T-helper 1 cell (primary cell): ENCODE data around the gene ECHS1.

Experiments used
- DNase-seq, 5 donors: peaks; one replicate each; pipeline ENCODE4 v3.0.0-alpha.2; 2012 to 2020

ECHS1 gene

DNA sequence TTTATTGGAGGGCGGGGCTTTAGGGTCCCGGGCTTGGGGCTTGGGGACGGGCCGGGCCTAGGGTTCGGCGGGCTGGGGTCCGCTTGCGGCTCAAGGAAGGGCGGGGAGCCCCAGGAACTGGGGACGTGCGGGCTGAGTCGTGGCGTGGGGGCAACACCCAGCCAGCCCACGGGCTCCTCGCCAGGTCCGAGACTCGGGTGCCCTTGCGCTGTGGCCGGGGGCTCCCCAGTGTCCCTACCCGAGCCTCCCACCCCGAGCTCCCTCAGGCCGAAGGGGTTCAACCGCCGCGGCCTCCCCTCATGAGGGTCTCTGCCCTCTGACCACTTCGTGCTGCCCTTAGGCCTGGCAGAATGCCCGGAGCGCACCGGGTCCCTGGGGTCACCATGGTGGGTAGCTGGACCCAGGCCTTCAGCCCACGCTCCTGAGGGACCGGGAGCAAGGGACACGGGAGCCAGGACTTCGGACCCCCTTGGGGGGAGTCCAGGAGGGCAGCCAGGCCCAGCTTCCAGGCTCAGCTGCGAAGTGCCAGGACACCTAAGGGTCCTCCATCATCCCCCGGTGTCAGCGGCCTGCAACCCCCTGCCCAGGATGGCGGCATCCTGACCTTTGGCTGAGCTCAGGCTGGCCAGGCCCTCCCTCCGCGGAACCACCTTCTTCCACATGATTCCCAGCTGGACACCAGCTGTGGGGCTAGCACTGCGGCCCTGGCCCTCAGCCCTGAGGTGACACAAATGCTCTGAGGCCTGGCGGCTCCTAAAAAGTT is 14.8 kb downstream of the ECHS1 start:
- no peak for DNase-seq

DNA sequence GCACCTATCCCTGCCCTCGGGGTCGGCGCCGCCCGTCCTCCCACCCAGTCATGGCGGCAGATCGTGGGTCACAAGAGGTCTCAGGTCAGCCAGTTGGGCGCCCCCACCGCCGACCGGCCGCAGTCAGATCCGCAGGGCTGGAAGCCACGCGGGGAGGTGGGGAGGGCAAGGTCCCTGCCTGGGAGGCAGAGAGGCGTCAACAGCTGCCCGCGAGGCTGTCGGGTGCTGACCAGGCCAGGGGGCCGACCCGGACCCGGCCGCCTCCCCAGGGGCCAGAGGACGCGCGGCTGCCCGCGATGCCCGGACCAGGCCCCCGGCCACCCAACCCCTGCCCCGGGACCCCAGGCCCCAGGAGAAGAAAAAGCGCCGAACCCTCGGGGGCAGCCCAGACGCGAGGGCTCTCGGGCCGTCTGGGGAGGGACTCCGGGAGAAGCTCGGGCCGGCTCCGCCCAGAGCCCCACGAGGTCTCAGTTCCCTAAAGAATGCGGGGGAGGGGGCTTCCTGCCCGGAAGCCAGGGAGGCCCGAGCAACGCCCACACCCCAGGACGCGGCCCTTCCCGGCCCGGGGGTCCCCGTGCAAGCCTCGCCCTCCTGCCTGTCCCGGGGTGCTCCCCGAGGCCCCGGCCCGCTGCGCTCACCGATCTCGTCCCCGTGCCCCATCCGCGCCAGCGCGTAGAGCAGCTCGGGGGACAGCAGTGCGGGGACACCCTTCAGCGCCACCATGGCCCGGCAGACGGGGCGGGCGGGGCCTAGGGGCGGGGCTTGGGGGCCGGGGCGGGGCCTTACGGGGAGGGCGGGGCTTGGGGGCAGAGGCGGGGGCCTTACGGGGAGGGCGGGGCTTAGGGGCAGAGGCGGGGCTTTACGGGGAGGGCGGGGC is 15.6 kb downstream of the ECHS1 start, which contains the start of gene FUOM:
FUOM (minus strand) TSS at position 735 of the 877 bp plus-strand sequence; CDS start at position 723, 12 bp downstream.
- DNase-seq = peak; percentile 55 to 68 (median 62)

DNA sequence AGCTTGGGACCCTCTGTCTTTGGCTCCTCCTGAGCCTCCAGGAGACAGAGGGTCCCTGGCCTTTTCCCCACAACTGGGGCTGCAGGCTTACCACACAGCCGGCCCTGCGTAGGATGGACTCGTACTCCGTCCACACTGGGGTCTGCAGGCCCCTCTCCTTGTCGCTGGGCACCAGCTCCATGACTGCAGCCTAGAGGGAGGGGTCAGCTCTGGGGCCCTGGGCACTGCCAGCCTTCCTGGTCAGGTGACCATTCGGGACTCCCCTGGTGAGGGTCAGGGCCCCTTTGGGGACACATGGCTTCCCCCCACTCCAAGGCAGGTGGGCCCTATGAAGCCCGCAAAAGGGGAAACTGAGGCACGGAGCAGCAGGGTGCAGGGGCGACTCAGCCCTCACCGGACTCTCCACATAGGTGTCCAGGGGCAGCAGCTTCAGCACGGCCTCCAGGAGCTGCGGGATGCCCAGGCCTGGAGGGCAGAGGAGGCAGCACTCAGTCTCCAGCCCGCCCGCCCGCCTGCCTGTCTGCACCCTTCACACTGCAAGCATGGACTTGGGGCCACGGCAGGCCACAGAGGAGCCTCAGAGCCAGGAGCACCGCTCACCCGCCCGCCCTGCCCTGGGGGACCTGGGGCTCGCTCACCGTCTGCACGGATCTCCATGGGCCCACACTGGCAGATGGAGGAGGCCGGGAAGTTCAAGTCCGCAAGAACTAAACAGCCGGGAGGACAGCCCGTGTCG is 16.4 kb downstream of the ECHS1 start:
- DNase-seq = no peak

DNA sequence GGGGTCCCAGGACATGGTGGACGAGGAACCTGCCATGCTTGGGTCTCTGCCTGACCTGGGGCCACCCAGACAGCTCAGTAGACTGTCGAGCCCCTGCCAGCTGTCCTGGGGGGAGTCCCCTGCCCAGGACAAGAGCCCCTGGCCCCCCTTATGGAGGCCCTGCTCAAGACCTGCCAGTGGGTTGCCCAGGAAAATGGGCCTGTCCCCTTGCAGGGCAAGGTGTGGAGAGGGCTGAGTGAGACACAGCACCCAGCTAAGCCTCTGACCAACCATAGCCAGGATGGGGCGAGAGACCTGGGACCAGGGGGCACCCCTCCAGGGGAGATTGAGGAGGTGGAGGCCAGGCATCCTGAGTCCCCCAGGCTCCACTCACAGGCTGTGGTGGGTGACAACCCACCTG is 17.2 kb downstream of the ECHS1 start:
- DNase-seq = no peak

DNA sequence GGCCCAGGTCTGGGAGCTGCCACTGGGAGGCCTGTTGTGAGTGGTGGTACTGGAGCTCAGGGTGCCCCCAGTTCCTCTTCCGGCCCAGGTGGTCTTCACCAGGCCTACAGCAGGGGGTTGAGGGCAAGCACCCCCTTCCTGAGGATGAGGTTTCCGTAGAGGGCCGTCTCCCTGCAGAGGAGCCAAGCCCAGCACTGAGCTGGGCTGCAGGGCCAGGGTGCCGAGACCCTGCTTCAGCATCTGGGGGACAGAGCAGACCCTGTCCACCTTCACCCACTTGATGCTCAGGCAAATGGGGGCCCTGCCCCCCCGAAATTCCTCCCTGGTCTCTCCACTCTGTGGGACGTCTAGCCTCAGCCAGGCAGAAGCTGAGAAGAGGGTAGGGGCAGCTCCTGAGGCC is 17.9 kb downstream of the ECHS1 start:
- no peak for DNase-seq

DNA sequence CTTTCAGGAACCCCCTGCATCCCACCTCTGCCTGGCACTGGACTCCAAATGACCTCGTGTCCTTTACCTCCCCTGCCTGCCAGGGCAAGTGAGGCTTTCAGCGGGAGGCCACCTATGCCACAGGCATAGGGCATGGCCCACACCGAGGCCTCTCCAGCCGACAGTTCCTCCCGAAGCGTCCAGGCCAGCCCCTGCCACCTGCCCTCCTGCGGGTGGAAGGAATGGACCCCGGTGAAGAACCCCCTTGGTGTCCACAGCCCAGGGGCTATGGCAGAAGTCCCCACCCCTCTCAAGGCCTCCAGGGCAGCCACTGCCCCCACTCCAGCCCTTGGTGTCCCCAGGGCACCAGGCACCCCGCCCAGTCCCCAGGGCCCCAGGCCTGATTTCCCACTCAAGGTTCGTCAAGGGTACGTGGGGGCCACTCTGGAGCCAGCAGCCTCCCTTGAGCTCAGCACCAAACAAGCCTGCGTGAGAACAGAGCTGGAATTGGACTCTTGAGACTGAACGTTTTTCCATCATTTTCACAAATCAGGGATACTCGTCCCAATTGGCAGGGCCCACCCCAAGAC is 18.4 kb downstream of the ECHS1 start:
- no peak for DNase-seq

DNA sequence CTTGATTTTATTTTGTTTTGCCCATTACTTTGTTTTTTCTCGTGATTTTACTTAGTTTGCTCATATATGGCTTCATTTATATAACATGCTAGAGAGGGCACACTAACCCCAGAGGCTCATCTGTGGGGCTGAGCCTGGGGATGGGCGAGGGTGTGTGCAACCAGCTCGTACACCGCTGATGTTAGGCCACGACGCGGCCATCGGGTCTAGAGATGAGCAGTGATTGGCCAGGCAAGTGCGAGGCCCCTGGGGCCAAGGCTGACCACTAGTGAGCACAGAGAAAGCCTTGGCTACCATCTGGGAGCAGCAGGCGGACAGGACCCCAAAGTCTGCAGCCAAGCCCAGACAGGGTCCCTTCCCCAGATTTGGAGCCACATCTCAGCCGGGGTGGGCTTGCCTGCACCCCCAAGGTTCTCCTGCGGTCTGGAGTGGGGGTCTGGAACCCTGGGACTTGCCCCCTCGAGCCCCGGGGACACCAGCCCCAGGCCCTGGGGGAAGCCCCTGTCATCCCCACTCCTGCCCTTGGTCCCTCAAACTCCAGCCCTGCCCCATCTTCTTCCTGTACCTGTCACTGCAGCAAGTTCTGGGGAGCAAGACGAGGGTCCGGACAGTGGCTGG is 19.1 kb downstream of the ECHS1 start:
- no peak for DNase-seq

DNA sequence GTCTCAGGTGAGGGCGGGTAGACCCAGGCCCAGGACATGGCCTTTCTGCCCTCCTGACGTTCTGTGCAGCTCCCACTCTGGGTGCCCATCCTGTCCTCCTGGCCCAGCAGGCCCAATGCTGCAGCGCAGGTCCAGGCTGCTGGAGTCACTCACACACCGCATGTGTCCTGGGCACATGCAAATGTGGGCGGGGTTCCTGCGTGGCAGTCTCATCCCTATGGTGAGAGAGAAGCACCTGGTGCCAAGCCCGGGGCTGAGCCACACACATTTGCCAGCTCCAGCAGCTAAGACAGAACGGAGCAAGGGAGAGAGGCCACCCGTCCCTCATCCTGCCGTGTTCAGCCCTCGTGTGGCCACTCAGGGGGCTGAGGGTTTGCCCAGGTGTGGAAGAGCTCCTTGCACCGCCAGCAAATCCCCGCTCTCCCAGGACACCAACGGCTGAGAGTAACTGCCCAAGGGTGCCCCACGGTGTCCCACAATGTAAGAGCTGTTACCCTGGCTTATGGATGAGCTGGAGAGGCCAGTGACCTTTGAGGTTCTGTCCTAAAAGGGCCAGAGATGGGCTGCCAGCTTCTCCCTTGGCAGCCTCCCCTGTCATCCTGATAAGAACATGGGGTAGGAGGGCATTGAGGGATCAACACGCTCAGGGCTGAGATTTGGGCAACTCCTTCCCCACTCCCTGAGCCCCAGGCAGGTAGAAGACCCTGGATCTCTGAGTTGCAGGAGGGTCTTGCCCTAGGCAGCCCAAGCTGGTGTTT is 19.8 kb downstream of the ECHS1 start:
- DNase-seq = no peak

DNA sequence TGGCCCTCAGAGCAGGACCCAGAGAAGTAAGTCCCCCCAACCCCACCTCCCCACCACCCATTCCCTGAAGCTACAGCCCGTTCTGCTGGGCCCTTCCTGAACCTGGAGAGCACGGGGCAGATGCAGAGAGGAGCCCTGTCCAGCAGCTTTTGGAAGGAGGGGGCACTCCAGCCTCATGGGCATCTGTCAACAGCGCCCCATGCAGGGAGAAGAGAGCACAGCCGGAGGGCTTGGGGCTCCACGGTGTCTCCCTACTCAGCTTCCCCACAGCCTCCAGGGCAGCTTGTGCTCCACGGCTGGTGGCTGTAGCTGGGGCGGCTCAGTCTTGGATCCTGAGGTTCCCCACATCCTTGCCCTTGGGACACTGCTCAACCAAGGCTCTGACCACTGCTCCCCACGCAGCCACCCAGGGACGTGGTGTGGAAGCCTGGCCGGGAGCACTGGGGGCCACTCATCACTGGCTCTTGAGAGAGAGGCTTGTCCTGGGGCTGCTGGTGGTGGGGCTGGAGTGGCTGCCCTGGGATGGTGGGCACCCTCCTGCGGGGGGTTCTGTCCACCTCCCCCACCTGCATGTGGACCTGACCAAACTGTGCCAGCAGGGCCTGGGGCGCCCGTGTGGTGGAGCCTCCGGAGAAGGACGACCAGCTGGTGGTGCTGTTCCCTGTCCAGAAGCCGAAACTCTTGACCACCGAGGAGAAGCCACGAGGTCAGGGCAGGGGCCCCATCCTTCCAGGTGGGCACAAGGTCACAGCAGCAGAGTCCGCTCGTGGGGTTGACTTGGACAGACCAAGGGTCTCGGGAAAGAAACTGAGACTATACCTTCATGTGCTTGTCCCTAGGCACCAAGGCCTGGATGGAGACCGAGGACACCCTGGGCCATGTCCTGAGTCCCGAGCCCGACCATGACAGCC is 21.5 kb downstream of the ECHS1 start:
- no peak for DNase-seq

DNA sequence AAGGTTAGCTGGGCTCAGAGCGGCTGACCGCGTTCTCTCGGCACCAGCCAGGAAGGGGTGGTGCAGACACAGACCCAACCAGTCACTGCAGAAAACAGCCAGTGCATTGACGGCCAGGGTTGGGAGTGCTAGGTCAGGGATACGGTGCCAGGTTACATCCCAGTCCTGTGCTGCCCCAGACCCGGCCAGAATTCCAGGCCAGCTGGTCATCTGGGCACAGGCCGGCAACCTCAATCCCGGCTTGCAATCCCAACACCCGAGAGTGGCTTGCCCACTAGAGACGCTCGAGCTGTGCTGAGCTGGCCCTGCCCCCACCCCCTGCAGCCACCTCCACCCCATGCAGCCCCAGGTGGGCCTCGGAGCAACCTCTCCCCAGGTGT is 22.2 kb downstream of the ECHS1 start:
- no peak for DNase-seq

DNA sequence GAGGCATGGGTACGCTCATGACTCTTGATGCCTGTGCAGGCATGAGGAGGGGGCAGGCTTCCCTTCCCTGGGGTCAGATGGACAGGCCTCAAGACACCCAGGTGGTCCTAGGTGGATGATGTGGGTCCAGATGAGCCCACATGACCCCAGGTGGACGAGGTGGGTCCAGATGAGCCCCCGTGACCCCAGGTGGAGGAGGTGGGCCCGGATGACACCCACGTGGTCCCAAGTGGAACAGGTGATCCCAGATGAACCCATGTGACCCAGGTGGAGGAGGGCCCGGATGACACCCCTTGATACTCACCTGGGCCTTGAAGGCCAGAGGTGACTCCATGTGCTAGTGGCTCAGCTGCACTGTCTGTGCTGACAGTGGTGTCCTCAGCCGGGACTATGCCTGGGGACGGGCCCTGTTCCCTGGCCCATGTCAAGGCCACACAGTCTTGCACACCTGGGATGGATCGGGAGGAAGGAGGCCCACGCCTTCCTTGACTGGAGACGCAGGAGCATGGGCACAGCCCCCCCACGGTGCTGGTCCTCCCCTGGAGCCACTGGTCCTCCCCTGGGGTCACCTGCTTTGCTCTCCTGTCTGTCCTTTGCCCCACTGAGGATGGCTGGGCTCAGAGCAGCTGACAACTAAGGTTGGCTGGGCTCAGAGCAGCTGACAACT is 22.7 kb downstream of the ECHS1 start:
- DNase-seq = no peak

DNA sequence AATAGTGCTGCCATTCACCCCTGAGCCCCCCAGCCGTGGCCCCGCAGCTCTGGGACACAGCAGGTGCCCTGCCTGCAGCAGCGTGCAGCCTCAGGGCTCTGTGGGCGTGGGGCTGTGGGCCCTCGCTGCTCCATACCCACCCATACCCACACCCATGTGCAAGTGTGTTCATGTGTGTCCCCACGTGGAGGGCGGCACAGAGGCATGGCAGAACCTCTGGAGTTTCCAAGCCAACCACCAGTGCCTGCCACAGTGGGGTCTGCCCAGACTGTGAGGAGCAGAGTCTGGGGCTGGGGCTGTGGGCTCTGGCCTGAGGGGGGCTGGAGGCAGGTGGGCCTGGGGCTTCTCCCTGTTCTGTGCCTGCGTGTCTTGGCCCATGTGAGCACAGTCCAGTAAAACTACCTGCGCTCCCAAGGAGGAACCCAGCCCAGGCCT is 23.6 kb downstream of the ECHS1 start:
- DNase-seq = no peak

DNA sequence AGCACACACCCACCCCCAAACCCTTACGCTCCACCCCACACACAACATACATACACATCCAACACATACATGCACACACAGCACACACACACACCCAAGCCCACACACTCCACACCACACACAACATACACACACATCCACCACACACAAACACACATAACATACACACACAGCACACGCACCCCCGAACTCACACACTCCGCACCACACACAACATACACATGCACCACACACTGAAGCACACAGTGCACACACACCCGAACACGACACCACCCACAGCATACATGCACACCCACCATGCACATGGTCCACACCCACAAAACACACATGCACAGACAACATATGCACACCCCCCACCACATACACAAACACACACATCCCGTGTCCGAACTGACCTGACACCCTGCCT is 24.0 kb downstream of the ECHS1 start:
- DNase-seq = no peak

DNA sequence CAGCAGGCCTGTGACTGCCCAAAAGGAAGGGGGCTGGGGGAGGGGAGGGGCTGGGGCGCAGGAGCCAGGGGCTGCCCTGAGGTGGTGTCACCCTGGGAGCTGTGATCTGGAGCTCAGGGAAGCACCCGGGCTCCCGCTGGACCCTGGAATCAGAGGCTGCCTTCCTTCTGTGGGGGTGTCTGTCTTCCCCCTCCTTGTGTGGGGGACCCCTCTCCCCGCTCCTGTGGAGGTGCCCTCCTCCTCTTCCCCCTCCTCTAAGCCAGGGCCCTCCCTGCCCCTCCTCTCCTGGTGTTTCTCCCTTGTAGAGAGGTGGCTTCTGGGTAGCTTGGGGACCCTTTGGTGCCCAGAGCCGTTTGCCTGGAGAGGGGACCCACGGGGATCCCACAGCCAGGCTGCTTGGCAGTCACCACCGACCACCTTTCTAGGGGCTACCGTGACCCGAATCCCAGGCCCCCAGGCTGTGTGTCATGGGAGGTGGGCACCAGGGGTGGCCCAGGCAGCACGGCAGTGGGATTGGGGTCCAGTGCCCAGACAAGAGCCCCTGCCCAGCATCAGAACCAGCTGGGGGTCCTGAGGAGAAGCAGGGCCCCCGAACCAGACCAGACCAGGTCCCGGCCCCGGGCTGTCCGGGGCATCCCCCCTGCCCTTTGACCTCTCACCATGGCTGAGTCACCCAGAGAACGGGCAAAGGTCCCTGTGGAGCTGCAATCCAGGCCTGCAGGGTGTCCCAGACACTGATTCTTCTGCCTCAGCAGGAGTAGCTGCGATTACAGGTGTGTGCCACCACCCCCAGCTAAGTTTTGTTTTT is 25.2 kb downstream of the ECHS1 start:
- DNase-seq = no peak

DNA sequence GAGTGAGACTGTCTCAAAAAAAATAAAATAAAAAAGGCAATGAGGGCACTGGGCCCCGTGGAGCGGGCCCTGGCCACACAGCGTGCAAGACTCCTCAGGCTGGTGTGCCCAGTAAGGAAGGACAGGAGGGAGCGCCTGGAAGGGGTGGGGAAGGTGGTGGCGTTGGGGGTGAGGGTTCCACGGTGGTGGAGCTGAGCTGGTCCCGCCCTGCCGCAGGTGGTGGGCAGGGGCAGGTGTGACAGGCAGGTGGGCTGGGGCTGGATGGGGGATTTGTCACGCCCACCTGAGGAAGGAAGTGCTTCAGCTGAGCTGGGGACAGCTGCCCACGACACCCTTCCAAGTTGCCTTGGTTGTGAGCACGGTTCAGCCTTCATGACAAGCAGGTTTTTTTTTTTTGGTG is 26.7 kb downstream of the ECHS1 start:
- no peak for DNase-seq

DNA sequence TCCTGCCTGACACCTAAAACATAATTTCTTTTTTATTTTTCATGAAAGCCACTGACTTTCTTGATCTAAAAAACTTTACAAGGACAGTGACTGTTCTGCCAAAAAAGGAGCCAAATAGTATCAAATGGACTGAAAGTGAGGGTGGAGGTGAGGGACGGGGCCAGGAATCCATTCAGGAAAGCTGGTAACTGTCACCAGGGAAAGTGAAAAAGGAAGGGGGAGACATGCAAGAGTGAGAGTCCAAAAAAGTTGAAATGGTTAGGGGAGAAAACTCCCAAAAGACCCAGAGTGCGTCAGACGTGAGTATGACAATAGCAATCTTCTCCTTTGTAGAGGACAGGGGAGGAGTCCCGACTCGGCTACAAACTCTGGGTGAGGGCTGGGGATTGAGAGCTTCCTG is 28.9 kb downstream of the ECHS1 start:
- DNase-seq = no peak

DNA sequence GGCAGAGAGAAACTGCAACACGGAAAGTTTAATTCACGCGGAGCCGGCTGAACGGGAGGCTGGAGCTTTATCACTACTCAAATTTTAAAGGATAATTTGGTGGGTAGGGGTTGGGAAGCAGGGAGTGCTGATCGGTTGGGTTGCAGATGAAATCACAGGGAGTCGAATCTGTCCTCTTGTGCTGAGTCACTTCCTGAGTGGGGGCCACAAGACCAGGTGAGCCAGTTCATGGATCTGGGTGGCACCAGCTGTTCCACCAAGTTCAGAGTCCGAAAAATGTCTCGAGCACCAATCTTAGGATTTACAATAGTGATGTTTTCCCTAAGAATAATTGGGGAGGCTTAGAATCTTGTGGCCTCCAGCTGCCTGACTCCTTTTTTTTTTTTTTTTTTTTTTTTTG is 29.6 kb downstream of the ECHS1 start:
- DNase-seq = no peak

DNA sequence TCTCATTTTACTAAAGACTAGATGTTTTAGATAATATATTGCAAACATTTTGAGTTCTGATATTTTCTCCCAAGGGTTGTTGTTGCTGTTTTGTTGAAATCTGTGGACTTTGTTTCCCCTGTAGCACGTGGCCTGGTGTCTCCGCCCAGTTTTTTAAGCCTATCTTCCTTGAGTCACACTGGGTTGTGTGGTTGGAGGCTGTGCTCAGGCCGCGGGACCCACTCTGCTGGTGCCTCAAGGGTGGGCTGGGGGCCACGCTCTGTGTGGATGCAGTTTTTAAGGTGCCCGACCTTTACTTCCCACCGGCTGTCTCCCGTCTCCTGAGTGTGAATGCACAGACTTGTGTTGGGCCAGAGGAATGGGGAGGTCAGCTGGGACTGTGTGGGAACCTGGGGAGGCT is 30.2 kb downstream of the ECHS1 start:
- no peak for DNase-seq

DNA sequence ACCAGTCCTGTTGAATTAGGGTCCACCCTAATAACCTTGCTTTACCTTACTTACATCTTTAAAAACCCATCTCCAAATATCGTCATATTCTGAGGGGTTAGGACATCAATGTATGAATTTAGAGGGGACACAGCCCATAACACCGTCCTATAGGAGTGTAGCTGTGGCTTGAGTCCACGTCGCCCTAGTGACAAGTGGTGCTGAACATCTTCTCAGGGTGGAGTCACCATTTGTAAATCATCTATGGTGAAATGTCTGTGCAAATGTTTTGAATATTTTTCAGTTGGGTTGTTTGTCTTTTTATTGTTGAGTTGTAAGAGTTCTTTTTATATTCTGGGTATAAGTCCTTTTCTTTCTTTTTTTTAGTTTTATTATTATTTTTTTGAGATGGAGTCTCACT is 31.2 kb downstream of the ECHS1 start:
- no peak for DNase-seq
